GM19395 (cell line): ENCODE results near the gene ZCCHC14.
"Not testable (repeated sequence)": the region's sequence is repeated elsewhere in the genome, so short reads cannot be mapped to it uniquely, and the experiment has no call there.

Experiments used
- ATAC-seq: cut with Tn5 transposase; IDR thresholded peaks from one replicate; pipeline ENCODE4 v1.9.1; 2021; ENCODE audit warnings: mild to moderate bottlenecking, moderate library complexity; ENCODE audit not compliant: unreplicated experiment

The ZCCHC14 gene

GRCh38 chr16:87497767-87498290, 5.0 kb upstream of the ZCCHC14 start:
- ATAC-seq = not testable (repeated sequence)

GRCh38 chr16:87497023-87497766, 4.4 kb upstream of the ZCCHC14 start:
- ATAC-seq = not testable (repeated sequence)

- no peak for ATAC-seq
Observed at GRCh38 chr16:87496447-87496801, 3.6 kb upstream of the ZCCHC14 start.

GRCh38 chr16:87495578-87496446, 3.0 kb upstream of the ZCCHC14 start:
- ATAC-seq = no peak

GRCh38 chr16:87493608-87494280, 920 bp upstream of the ZCCHC14 start:
- no peak for ATAC-seq

- ATAC-seq = no peak
Observed at GRCh38 chr16:87492291-87492630, 563 bp downstream of the ZCCHC14 start.

- no peak for ATAC-seq
Observed at GRCh38 chr16:87491522-87492290, 1.1 kb downstream of the ZCCHC14 start.

GRCh38 chr16:87490799-87491521, 1.9 kb downstream of the ZCCHC14 start:
- ATAC-seq = not testable (repeated sequence)

GRCh38 chr16:87490096-87490798, 2.6 kb downstream of the ZCCHC14 start:
- ATAC-seq = no peak

GRCh38 chr16:87489434-87490045, 3.3 kb downstream of the ZCCHC14 start:
- ATAC-seq = no peak

- not testable (repeated sequence) for ATAC-seq
Observed at GRCh38 chr16:87488960-87489359, 3.9 kb downstream of the ZCCHC14 start.

- no peak for ATAC-seq
Observed at GRCh38 chr16:87487361-87487924, 5.4 kb downstream of the ZCCHC14 start.

- ATAC-seq = no peak
Observed at GRCh38 chr16:87486713-87487247, 6.0 kb downstream of the ZCCHC14 start.

- ATAC-seq = no peak
Observed at GRCh38 chr16:87486282-87486681, 6.5 kb downstream of the ZCCHC14 start.

- not testable (repeated sequence) for ATAC-seq
Observed at GRCh38 chr16:87485792-87486191, 7.0 kb downstream of the ZCCHC14 start.

- ATAC-seq = no peak
Observed at GRCh38 chr16:87484487-87485331, 8.1 kb downstream of the ZCCHC14 start.

GRCh38 chr16:87483481-87483880, 9.3 kb downstream of the ZCCHC14 start:
- no peak for ATAC-seq
